ENCODE results near the gene LMOD3.

Gene LMOD3

DNA sequence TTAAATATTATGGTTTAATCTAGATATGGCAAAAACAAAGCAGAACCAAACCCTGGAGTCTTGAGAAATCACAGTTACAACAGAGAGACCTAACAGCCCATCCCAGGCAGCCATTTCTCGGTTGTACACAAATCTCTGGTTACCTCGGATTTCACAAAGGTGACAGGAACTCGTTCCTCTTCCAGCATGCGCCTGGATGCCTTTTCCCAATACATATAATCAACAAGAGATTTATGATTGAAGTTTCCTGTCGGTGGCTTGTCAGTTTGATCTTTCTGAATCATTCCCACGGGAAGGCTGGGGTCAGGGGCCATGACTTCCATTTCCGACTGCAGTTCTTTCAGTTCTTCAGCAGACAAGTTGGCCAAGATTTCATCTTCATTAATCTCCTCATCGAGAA lies 445 bp downstream of the LMOD3 start:
- no peak for DNase-seq (ENCODE audit: low spot score)

DNA sequence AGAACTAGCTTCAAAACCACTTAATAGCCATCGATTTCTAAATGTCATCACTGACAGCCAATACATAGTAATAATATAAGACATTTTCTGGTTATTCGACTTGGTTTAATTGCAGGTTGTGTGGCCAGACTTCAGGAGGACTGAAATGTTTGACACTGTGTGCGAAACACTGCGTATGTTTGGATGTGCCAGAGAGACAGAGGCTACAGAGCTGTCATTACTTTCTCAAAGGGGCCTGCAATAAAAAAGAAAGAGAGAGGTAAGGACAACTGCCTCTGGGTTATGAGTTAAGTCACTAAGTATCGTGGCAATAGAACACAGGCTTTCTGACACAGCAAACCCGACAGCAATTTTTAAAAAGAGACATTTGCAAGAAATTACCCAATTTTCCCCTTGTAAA lies 882 bp downstream of the LMOD3 start:
- no peak for DNase-seq (ENCODE audit: low spot score)

DNA sequence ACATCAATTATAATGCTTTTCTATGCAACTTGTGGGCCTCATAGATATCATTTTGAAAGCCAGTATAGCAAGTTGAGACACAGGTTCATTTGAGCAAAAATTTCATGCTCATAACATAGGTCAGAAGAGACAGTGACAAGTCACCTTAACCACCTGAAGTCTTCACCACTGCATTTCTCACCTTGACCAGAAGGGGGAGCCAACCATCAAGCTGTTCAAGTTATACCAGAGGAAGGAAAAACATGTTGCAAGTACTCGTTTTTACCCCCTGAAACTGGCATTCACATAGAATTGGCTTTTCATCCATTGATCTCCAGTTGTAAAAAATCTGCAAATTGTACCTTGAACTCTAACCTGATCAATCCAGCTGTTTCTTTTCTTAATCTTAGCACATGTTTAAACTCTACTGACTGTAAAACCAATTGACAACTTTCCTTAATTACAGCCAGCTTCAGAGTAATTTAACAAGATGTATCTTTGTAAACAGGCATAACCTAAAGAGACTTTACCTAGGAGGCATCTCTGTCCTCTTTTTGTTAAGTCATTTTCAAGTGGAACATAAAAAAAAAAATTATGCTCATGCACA lies 1.4 kb downstream of the LMOD3 start:
- no peak for DNase-seq (ENCODE audit: low spot score)

DNA sequence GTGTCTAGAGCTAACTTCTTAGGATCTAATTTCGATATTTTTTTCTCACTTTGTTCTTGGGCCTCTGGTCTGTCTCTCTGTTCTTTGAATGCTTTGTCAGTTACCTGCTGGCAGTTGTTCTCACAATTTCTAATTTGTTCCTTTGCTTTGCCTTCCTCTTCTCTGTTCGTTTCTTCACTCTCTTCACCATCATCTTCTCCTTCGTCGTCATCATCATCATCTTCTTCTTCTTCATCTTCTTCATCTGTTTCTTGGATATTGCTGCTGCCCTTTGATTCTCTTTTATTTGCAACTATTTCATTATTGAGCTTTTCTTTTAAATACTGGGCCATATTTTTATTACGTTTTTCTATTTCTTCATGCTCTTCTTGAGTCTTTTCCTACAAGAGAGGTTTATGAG lies 2.7 kb downstream of the LMOD3 start:
- DNase-seq (ENCODE audit: low spot score), result no peak

GRCh38 chr3:69119138-69119537 lies 3.3 kb downstream of the LMOD3 start:
- no peak for DNase-seq (ENCODE audit: low spot score)

GRCh38 chr3:69118555-69118954 lies 3.8 kb downstream of the LMOD3 start:
- DNase-seq (ENCODE audit: low spot score), result no peak

DNA sequence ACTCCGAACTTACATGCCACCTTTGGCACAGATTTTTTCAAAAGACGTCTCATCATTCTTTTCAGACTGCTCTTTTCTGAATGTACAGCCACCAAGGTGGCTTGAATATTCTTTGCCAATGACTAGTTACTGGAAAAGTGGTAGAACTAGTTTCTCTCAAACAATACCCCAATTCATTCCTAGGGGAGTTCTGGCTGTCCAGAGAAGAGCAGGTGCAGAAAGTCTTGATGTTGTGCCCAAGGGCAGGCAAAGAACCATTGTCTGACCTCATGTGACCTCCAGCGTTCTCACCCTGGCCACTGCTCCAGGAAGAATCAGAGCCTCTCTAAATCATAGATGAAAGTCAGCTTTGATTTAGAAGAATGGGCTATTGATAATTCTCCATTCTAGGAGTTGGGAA lies 5.5 kb downstream of the LMOD3 start:
- DNase-seq (ENCODE audit: low spot score), result no peak

- no peak for DNase-seq (ENCODE audit: low spot score)
Measured at GRCh38 chr3:69116162-69116561, 6.2 kb downstream of the LMOD3 start.

DNA sequence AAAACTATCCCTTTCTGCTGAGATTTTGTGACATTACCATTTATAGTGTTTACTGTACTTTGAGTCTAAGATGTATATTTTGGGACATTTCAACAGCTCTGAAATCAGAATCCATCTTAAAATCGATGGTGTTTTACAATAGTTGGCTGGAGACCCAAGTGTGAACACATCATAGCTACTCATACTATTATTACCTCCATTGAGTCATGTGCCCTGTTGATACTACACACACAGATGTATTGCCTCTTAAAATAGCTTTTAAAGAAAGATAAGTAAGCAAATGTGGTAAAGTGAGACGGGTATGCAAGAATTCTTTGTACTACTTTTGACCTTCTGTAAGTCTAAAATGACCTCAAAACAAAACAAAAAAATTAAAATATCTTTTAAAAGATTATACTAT lies 6.7 kb downstream of the LMOD3 start:
- no peak for DNase-seq (ENCODE audit: low spot score)

- DNase-seq (ENCODE audit: low spot score), result no peak
Measured at GRCh38 chr3:69113536-69113935, 8.9 kb downstream of the LMOD3 start.

DNA sequence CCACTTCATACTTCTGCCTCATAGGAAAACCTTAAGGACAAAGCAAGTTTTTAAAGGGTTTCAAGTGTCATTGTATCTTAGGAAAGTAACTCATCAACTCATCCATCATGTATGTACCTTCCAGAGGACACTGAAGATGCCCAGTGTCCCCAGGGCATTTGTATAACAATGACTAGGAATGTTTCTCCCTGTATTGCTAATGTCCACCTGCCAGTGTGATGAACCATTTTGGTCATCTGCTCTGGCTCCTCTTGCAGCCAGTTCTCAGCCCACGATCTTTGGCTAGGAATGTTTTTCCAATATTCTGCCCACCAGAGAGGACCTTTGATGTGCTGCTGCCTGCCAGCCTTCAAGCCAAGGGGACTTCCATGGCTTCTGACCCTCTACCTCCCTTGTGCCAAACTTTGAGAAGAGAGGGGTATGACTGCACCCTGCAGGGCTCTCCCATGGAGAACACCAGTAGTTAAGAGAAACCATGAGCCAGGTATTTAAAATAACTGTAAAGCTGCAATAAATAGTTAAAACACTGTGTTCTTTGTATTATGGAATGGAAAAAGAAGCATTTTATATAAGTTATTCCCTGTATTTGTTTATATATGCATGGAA lies 11.4 kb downstream of the LMOD3 start:
- DNase-seq (ENCODE audit: low spot score), result no peak

- DNase-seq (ENCODE audit: low spot score), result no peak
Measured at GRCh38 chr3:69108811-69109210, 13.6 kb downstream of the LMOD3 start.

GRCh38 chr3:69107841-69108240 lies 14.6 kb downstream of the LMOD3 start:
- DNase-seq (ENCODE audit: low spot score), result no peak

DNA sequence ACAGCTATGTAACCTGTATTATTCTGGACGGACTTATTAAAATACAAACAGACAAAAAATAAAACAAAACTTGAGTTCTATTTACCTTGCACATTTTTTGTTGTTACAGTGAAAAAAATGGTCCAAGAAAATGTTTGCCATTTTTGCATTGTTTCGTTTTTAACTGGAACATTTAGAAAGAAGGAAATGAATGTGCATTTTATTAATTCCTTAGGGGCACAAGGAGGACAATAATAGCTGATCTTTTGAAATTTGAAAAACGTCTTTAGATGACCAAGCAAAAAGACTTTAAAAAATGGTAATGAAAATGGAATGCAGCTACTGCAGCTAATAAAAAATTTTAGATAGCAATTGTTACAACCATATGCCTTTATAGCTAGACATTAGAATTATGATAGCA lies 17.1 kb downstream of the LMOD3 start:
- DNase-seq (ENCODE audit: low spot score), result no peak

DNA sequence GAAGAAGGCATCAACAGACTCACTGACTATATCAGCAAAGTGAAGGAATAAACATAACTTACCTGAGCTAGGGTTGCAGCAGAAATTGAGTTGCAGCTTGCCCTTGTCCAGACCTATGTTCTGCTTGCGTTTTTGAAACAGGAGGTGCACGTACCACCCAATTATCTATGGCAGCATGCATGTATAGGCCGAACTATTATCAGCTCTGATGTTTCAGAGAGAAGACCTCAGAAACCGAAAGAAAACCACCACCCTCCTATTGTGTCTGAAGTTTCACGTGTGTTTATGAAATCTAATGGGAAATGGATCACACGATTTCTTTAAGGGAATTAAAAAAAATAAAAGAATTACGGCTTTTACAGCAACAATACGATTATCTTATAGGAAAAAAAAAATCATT lies 17.8 kb downstream of the LMOD3 start:
- no peak for DNase-seq (ENCODE audit: low spot score)

GRCh38 chr3:69103123-69103522 lies 19.3 kb downstream of the LMOD3 start:
- no peak for DNase-seq (ENCODE audit: low spot score)

DNA sequence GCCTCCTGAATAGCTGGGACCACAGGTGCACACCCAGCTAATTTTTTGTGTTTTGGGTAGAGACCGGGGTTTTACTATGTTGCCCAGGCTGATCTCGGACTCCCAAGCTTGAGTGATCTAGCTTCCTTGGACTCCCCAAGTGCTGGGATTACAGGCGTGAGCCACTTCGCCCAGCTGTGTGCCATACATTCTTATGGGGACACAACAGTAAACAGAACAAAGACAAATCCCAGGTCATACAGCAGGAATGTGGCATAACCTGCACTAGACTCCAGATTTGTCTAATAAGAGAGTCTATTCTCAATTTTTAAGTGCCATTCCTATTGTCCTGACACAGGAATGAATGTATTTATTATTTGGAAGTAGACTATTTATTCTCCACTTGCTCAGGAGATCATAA lies 20.0 kb downstream of the LMOD3 start:
- no peak for DNase-seq (ENCODE audit: low spot score)

- DNase-seq (ENCODE audit: low spot score), result no peak
Measured at GRCh38 chr3:69099576-69099975, 22.8 kb downstream of the LMOD3 start.

GRCh38 chr3:69097407-69098086 lies 24.8 kb downstream of the LMOD3 start:
- no peak for DNase-seq (ENCODE audit: low spot score)

DNA sequence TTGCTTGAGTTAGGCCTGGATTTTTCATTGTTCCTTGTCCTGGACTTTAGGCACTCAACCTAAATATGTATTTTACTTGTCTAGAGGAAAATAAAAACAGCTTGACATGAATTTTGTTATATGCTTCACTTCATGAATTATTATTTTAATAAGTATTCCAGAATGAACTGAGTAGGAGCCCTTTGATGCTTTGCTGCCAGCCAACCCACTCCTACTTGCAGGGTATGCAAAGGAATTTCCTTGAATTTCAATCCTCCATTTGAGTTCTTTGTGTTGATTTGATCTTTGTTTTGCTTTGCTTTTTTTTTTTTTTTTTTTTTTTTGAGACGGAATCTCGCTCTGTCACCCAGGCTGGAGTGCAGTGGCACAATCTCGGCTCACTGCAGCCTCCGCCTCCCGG lies 26.1 kb downstream of the LMOD3 start:
- no peak for DNase-seq (ENCODE audit: low spot score)

GRCh38 chr3:69095636-69096035 lies 26.8 kb downstream of the LMOD3 start:
- no peak for DNase-seq (ENCODE audit: low spot score)

DNA sequence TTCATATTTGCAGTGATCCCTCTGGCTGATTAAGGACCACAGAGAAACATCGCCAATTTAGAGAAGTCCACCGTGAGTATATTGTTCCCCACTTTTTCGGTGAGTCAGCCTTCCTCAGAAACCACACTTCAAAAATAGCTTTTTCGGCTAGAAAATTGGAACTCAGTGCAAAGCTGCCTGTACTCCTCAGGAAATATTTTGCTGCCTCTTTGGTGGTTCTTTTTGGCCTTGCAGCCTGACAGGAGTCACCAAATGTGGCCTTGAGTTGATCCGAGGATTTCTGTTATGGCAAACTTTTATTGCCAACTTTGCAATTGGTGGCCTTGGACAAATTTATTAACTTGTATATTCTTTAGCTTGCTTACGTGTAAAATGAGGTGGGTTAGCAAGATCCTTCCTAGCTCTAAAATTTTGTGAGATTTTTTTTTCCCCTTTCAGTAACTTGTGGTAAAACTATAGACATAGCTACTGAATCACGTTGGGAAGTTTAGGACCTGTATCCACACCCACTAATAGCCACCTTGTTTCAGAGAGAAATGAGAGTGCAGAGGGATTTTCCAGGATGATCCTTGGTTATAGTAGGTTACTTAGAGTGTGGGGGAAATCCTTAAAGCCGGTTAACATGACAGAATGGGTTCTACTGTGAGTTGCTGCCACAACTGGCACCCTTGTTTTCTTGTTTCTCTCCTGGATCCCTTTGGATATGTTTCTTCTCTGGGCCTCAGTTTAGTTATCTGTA lies 27.8 kb downstream of the LMOD3 start:
- DNase-seq (ENCODE audit: low spot score), result no peak

DNA sequence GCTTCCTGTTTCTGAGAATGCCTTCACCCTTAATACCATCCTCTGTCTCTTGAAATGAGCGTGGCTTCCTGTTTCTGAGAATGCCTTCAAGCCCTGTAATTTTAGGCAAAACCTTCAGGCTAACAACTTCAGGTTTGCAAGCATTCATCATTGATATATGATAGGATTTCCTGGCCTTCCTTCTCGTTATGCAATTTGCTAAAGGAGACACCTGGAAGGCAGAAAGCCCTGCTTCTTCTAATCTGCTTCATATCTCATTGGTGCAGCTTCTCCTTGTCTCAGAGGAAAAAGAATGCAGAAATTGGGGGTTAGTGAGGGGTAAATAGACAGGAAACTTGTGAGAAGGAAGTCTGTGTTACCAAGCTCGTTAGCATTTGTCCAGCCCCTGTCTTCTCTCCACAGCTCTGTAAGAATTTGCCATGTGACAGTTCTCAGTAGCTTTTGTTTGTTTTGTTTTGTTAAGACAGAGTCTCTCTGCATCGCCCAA lies 30.3 kb downstream of the LMOD3 start:
- no peak for DNase-seq (ENCODE audit: low spot score)
